Mononuclear cell (primary cell): ENCODE results near the gene ZDHHC15. TPM values are rescaled to one million over a fixed set of nuclear protein-coding genes. Genes with fewer than 3 reads are reported as not detected.
"Not testable (repeated sequence)": the region's sequence is repeated elsewhere in the genome, so short reads cannot be mapped to it uniquely, and the experiment has no call there.

Source experiments
- H3K27me3 ChIP-seq: 2 replicates; pipeline ENCODE4 v1.6.0; 2011; ENCODE audit warnings: low read length, control low read depth; ENCODE audit not compliant: insufficient read depth
- H3K4me1 ChIP-seq: 2 replicates; pipeline ENCODE4 v1.5.1; 2011; ENCODE audit warnings: mild to moderate bottlenecking, low read length, control low read depth; ENCODE audit not compliant: insufficient read depth
- H3K4me3 ChIP-seq: 2 replicates; pipeline ENCODE4 v1.5.1; 2011; ENCODE audit warnings: mild to moderate bottlenecking, low read length, moderate library complexity
- H3K9me3 ChIP-seq: 2 replicates; pipeline ENCODE4 v1.5.1; 2011; ENCODE audit warnings: low read depth, mild to moderate bottlenecking, control low read depth, low read length
- total RNA-seq: library from RNA; depleted of rRNA; stranded (reverse); fragments of >200 nt; gene quantifications from one replicate; pipeline ENCODE4 v1.2.3, GENCODE V29; 2012

ZDHHC15 gene
- total RNA-seq: 0.42 TPM

GRCh38 chrX:75522565-75523431, at the start of gene ZDHHC15:
ZDHHC15 (minus strand) TSS chrX:75523037; CDS start chrX:75523024, 13 bp downstream.
- Histone ChIP-seq H3K27me3 (no peaks in the 10 kb centered on the region), H3K4me1 (no peaks in the 10 kb centered on the region), H3K4me3 (peak within 1 kb of the TSS; percentile 19), H3K9me3 (no peaks in the 10 kb centered on the region)

GRCh38 chrX:75560544-75560943, 37.7 kb upstream of the ZDHHC15 start:
- not testable (repeated sequence) for H3K27me3 ChIP-seq, H3K4me3 ChIP-seq, H3K9me3 ChIP-seq, H3K4me1 ChIP-seq

DNA sequence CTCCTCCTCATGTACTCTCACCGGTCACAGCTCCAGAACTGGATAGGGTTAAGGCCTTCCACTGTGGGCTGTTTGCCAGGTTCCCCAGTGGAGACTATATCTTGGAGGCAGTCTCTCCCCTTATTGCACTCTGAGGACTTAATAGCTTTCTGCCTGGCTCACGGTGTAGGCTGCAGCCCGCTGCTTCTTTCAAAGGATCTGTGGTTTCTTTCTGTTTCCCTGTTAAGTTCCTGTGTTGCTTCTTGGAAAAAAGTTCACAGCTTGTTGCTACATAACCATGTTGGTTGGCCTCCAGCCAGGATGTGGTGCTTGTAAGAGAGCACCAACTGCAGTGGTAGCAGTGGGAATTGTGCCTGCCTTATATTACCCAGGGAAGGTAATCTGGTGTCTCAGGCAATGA, 24.9 kb upstream of the ZDHHC15 start:
- H3K4me3 ChIP-seq: no peak overlapping the region
- H3K27me3 ChIP-seq: no peaks in the 10 kb centered on the region
- H3K4me1 ChIP-seq: no peaks in the 10 kb centered on the region
- no peaks in the 10 kb centered on the region for H3K9me3 ChIP-seq

- no peak overlapping the region for H3K4me3 ChIP-seq
- no peaks in the 10 kb centered on the region for H3K4me1 ChIP-seq
- H3K27me3 ChIP-seq: no peaks in the 10 kb centered on the region
- H3K9me3 ChIP-seq: no peaks in the 10 kb centered on the region
Observed at GRCh38 chrX:75546724-75547511, 24.1 kb upstream of the ZDHHC15 start.

DNA sequence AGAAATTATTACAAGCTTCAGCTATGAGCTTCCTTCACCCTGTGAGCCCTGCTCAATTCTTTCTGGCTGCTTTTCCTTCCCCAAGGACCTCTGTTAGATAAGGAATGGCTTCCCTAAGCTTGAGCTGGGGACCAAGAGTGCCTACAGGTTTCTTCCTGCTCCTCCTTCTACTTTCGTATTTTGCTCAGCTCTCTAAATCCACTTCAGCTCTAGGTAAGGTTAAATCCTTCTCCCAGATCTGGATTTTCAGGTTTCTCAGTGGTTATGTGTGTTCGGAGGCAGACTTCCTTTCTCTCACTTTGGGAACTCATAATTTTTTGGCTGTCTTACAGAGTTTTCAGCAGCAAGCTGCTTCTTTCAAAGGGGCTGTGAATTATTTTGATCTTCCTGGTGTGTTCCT, 21.9 kb upstream of the ZDHHC15 start:
- H3K4me3 ChIP-seq: no peak overlapping the region
- H3K4me1 ChIP-seq: no peaks in the 10 kb centered on the region
- H3K9me3 ChIP-seq: no peaks in the 10 kb centered on the region
- H3K27me3 ChIP-seq: no peaks in the 10 kb centered on the region

DNA sequence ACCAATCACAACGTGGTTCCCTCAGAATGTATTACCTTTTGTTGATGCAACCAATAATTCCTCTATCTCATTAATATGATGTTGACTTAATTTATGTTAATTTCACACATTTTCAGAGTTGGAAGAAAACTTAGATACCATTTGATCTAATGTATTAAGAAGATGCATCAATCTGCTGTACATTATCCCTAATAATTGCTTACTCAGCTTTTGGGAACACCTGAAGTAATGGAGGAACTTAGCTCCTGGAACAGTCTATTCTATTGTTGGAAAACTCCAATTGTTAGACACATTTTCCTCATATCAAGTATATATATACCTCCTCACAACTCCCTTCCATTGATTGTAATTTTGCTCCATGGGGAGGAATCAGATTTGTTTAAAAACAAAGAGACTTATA, 38.9 kb downstream of the ZDHHC15 start:
- no peak overlapping the region for H3K4me3 ChIP-seq
- H3K4me1 ChIP-seq: no peaks in the 10 kb centered on the region
- no peaks in the 10 kb centered on the region for H3K9me3 ChIP-seq
- H3K27me3 ChIP-seq: no peaks in the 10 kb centered on the region

GRCh38 chrX:75461780-75462179, 61.1 kb downstream of the ZDHHC15 start:
- not testable (repeated sequence) for H3K27me3 ChIP-seq, H3K4me3 ChIP-seq, H3K4me1 ChIP-seq, H3K9me3 ChIP-seq

- H3K4me1 ChIP-seq: no peaks in the 10 kb centered on the region
- no peaks in the 10 kb centered on the region for H3K27me3 ChIP-seq
- H3K9me3 ChIP-seq: no peaks in the 10 kb centered on the region
- H3K4me3 ChIP-seq: no peak overlapping the region
Observed at GRCh38 chrX:75421688-75422230, 101.1 kb downstream of the ZDHHC15 start.

- not testable (repeated sequence) for H3K4me1 ChIP-seq, H3K9me3 ChIP-seq, H3K27me3 ChIP-seq, H3K4me3 ChIP-seq
Observed at GRCh38 chrX:75407153-75407552, 115.7 kb downstream of the ZDHHC15 start.

DNA sequence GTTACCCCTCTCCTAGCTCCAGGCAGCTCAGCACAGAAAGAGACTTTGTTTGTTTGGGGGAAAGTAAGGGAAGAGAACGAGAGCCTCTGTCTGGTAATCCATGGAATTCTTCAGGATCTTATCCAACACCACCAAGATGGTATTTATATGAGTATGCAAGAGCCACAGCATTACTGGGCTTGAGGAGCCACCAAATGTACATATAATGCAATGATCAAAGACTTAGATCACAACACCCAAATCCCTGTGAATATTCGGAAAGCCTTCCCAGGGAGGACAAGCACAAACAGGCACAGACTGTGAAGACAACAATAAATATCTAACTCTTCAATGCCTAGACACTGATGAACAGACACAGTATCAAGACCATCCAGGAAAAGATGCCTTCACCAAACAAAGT, 132.4 kb downstream of the ZDHHC15 start:
- no peaks in the 10 kb centered on the region for H3K27me3 ChIP-seq
- no peak overlapping the region for H3K4me3 ChIP-seq
- no peaks in the 10 kb centered on the region for H3K4me1 ChIP-seq
- peaks cover 9% of the 10 kb centered on the region for H3K9me3 ChIP-seq

GRCh38 chrX:75369721-75370120, 153.1 kb downstream of the ZDHHC15 start:
- Histone ChIP-seq H3K4me3 (no peak overlapping the region), H3K9me3 (no peaks in the 10 kb centered on the region), H3K4me1 (no peaks in the 10 kb centered on the region), H3K27me3 (no peaks in the 10 kb centered on the region)

GRCh38 chrX:75366861-75367260, 156.0 kb downstream of the ZDHHC15 start:
- Histone ChIP-seq H3K27me3 (no peaks in the 10 kb centered on the region), H3K4me3 (no peak overlapping the region), H3K4me1 (no peaks in the 10 kb centered on the region), H3K9me3 (no peaks in the 10 kb centered on the region)

- Histone ChIP-seq H3K4me1 (no peaks in the 10 kb centered on the region), H3K9me3 (no peaks in the 10 kb centered on the region), H3K4me3 (no peak overlapping the region), H3K27me3 (no peaks in the 10 kb centered on the region)
Observed at GRCh38 chrX:75365243-75365975, 157.4 kb downstream of the ZDHHC15 start.

DNA sequence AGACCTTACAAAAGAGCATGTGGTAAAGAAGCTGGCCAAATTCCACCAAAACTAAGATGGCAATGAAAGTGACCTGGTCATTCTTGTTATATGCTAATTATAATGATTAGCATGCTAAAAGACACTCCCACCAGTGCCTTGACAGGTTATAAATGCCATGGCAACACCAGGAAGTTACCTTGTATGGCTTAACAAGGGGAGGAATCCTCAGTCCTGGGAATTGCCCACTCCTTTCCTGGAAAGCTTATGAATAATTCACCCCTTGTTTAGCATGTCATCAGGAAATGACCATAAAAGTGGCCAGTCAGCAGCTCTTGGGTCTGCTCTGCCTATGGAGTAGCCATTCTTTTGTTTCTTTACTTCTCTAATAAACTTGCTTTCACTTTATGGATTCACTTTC, 161.0 kb downstream of the ZDHHC15 start:
- H3K4me3 ChIP-seq: no peak overlapping the region
- H3K27me3 ChIP-seq: no peaks in the 10 kb centered on the region
- no peaks in the 10 kb centered on the region for H3K4me1 ChIP-seq
- H3K9me3 ChIP-seq: no peaks in the 10 kb centered on the region

- not testable (repeated sequence) for H3K4me3 ChIP-seq, H3K4me1 ChIP-seq, H3K27me3 ChIP-seq, H3K9me3 ChIP-seq
Observed at GRCh38 chrX:75348601-75349000, 174.2 kb downstream of the ZDHHC15 start.
